22Rv1 (cell line): ENCODE results near the gene RB1.

Experiments used
- H3K27ac ChIP-seq: fragments of 450-650 bp; 2 replicates; pipeline ENCODE4 v1.5.1; 2017
- ZFX ChIP-seq: fragments of 450-650 bp; IDR thresholded peaks from 2 replicates; pipeline ENCODE4 v1.6.1; 2017; ENCODE audit warnings: antibody characterized with exemption, borderline replicate concordance
- TF ChIP-seq, protein P1 (sequence below): fragments of 450-650 bp; IDR thresholded peaks from 2 replicates; pipeline ENCODE4 v1.5.1; 2017; ENCODE audit warnings: mild to moderate bottlenecking

RB1 gene

GRCh38 chr13:48511621-48512230 lies 208.2 kb downstream of the RB1 start:
- TF ChIP-seq, protein P1, sequence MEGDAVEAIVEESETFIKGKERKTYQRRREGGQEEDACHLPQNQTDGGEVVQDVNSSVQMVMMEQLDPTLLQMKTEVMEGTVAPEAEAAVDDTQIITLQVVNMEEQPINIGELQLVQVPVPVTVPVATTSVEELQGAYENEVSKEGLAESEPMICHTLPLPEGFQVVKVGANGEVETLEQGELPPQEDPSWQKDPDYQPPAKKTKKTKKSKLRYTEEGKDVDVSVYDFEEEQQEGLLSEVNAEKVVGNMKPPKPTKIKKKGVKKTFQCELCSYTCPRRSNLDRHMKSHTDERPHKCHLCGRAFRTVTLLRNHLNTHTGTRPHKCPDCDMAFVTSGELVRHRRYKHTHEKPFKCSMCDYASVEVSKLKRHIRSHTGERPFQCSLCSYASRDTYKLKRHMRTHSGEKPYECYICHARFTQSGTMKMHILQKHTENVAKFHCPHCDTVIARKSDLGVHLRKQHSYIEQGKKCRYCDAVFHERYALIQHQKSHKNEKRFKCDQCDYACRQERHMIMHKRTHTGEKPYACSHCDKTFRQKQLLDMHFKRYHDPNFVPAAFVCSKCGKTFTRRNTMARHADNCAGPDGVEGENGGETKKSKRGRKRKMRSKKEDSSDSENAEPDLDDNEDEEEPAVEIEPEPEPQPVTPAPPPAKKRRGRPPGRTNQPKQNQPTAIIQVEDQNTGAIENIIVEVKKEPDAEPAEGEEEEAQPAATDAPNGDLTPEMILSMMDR = no peak
- no peak for TF ChIP-seq ZFX

GRCh38 chr13:48514793-48515192 lies 211.2 kb downstream of the RB1 start:
- H3K27ac ChIP-seq = no peak overlapping the region
- TF ChIP-seq ZFX = no peak
- TF ChIP-seq, protein P1 = no peak

More at GRCh38 chr13:48511621-48512230, 208.2 kb downstream of the RB1 start:
- H3K27ac ChIP-seq = peak overlapping the region; percentile 8; the same call in 1 of the 2 replicates

DNA sequence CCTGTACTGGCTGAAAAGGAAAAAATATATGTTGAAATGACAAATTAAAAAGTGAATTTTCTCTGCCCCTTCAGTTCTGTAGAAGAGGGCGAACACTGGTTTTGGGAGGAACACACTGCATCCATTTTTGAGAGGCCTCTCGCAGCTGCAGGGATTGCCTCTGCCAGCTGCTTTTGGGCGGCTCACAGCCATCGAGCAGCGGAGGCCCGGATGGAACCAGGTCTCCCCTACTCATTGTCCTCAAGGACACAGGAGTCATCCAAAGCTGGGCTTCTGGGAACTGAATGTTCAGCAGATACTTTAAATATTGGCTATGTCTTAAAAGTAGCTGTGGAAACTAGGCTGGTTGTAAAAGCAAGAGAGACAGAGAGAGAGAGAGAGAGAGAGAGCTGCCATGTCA lies 212.2 kb downstream of the RB1 start:
- no peak overlapping the region for H3K27ac ChIP-seq
- TF ChIP-seq ZFX = no peak
- TF ChIP-seq, protein P1 = no peak

GRCh38 chr13:48518083-48518482 lies 214.5 kb downstream of the RB1 start:
- no peak for TF ChIP-seq ZFX
- TF ChIP-seq, protein P1 = no peak
- H3K27ac ChIP-seq = no peak overlapping the region

- TF ChIP-seq, protein P1 = no peak
- no peak for TF ChIP-seq ZFX
- peak overlapping the region; percentile 76; the same call in 1 of the 2 replicates for H3K27ac ChIP-seq
Measured at GRCh38 chr13:48526286-48526685, 222.7 kb downstream of the RB1 start.

GRCh38 chr13:48527955-48528354 lies 224.4 kb downstream of the RB1 start:
- H3K27ac ChIP-seq = peak overlapping the region; percentile 76
- TF ChIP-seq, protein P1 = no peak
- no peak for TF ChIP-seq ZFX

GRCh38 chr13:48528720-48529119 lies 225.2 kb downstream of the RB1 start:
- H3K27ac ChIP-seq = peak overlapping the region; percentile 76
- TF ChIP-seq, protein P1 = no peak
